Measurements from ENCODE around the gene ATP8A2. TPM values are rescaled to one million over a fixed set of nuclear protein-coding genes. Genes with fewer than 3 reads are reported as not detected.

Gene ATP8A2
- total RNA-seq, 4 donors from 2014 or later, result 0.13 to 0.24 (median 0.20) TPM

DNA sequence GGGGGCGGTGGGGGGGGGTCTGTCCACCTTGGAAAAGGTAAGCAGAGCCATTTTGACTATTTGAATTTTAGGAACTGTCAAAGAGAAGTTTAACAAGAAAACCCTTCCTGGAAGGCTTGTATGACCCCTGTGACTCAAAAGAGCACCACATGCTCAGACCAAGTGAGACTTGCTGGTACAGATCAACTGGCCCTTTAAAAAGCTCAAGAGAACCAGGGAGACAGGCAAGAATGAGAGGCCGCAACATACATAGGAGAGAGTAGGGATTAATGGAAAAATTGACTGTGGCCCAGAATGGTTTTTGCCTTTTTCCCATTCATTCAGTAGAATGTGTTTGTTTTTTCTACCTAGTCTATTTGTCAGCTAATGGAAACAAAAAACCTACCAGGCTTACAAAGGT lies 26.2 kb upstream of the ATP8A2 start:
- no peak for TF ChIP-seq POLR2A (IDR thresholded peaks at IDR 0.05)
- no peak for TF ChIP-seq POLR2AphosphoS5 (IDR thresholded peaks at IDR 0.05)
- TF ChIP-seq, protein P1, sequence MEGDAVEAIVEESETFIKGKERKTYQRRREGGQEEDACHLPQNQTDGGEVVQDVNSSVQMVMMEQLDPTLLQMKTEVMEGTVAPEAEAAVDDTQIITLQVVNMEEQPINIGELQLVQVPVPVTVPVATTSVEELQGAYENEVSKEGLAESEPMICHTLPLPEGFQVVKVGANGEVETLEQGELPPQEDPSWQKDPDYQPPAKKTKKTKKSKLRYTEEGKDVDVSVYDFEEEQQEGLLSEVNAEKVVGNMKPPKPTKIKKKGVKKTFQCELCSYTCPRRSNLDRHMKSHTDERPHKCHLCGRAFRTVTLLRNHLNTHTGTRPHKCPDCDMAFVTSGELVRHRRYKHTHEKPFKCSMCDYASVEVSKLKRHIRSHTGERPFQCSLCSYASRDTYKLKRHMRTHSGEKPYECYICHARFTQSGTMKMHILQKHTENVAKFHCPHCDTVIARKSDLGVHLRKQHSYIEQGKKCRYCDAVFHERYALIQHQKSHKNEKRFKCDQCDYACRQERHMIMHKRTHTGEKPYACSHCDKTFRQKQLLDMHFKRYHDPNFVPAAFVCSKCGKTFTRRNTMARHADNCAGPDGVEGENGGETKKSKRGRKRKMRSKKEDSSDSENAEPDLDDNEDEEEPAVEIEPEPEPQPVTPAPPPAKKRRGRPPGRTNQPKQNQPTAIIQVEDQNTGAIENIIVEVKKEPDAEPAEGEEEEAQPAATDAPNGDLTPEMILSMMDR (IDR thresholded peaks at IDR 0.05), result no peak
- TF ChIP-seq EP300 (IDR thresholded peaks at IDR 0.05), result no peak
- no peaks in the 10 kb centered on the region for H3K27me3 ChIP-seq
- H3K4me1 ChIP-seq, result no peaks in the 10 kb centered on the region
- H3K27ac ChIP-seq, result no peak overlapping the region
- WGBS, result 90% methylated on average over 2 of the region's 2 CpGs
- no peak overlapping the region for H3K4me3 ChIP-seq
- no peaks in the 10 kb centered on the region for H3K9me3 ChIP-seq
- DNase-seq (ENCODE audit: low spot score in 2 of 2), result no peak
- H3K36me3 ChIP-seq, result peaks cover 4% of the 10 kb centered on the region

DNA sequence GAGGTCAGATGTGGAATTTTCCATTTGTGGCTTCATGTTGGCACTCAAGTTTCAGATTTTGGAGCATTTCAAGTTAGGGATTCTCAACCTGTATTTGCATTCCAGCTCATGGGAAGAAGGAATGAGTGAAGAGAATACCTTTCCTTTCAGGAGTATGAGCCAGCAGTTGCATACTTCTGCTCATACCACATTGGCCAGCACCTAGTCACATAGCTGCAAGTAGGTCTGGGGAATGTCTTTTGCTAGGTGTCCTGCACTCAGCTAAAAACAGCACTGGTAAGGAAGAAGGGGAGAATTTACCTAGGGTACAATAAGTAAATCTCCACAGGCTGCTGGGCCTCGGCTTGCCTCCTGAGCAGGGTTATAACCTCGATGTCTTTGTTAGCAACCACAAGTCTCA lies 24.6 kb upstream of the ATP8A2 start:
- Histone ChIP-seq H3K9me3 (no peaks in the 10 kb centered on the region), H3K27me3 (no peaks in the 10 kb centered on the region), H3K4me1 (no peaks in the 10 kb centered on the region), H3K36me3 (no peaks in the 10 kb centered on the region), H3K4me3 (no peak overlapping the region), H3K27ac (no peak overlapping the region)
- no peak for TF ChIP-seq EP300 (IDR thresholded peaks at IDR 0.05)
- TF ChIP-seq POLR2AphosphoS5 (IDR thresholded peaks at IDR 0.05), result no peak
- TF ChIP-seq, protein P1 (IDR thresholded peaks at IDR 0.05), result no peak
- no peak for TF ChIP-seq POLR2A (IDR thresholded peaks at IDR 0.05)
- DNase-seq (ENCODE audit: low spot score in 2 of 2), result no peak
- 75% methylated on average over 2 of the region's 2 CpGs for whole genome bisulfite sequencing

DNA sequence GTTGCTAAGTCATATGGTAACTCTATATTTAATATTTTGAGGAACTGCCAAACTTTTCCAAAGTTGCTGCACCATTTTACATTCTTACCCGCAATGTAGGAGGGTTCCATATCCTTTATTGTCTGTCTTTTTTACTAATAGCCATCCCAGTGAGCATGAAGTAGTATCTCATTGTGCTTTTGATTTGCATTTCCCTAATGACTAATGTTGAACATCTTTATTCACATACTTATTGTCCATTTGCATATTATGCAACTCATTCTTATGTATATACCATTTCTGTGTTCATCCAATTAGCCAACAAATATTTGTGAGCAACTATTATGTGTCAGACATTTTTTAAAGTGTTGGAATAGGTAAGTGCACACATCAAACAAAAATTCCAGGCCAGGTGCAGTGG lies 20.4 kb upstream of the ATP8A2 start:
- DNase-seq (ENCODE audit: low spot score in 2 of 2), result no peak
- 93% methylated on average over 1 of the region's 1 CpG for WGBS
- Histone ChIP-seq H3K27ac (no peak overlapping the region), H3K27me3 (peaks cover 9% of the 10 kb centered on the region), H3K9me3 (no peaks in the 10 kb centered on the region), H3K4me1 (no peaks in the 10 kb centered on the region), H3K4me3 (no peak overlapping the region), H3K36me3 (no peaks in the 10 kb centered on the region)
- TF ChIP-seq, protein P1 (IDR thresholded peaks at IDR 0.05), result no peak
- TF ChIP-seq POLR2A (IDR thresholded peaks at IDR 0.05) (no peak), POLR2AphosphoS5 (IDR thresholded peaks at IDR 0.05) (no peak), EP300 (IDR thresholded peaks at IDR 0.05) (no peak)

DNA sequence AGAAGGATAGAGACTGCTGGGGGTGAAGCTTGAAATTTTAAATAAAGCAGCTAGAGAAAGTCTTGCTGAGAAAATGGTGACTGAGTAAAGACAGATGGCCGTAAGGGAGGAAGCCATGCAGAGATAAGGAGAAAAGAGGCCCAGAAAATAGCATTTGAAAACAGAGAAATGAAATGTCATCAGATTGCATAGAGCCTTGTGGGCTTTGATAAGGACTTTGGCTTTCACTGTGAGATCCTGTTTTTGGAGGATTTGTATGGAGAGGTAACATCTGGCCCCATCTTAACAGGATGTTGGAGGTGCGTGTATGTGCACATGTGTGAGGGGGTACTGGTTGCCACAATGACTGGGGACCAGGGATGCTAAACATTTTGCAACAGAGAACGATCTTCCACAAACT lies 19.5 kb upstream of the ATP8A2 start:
- TF ChIP-seq POLR2AphosphoS5 (IDR thresholded peaks at IDR 0.05), result no peak
- TF ChIP-seq, protein P1 (IDR thresholded peaks at IDR 0.05), result no peak
- no peak for TF ChIP-seq EP300 (IDR thresholded peaks at IDR 0.05)
- no peak for TF ChIP-seq POLR2A (IDR thresholded peaks at IDR 0.05)
- Histone ChIP-seq H3K4me3 (no peak overlapping the region), H3K27me3 (peaks cover 9% of the 10 kb centered on the region), H3K4me1 (no peaks in the 10 kb centered on the region), H3K27ac (no peak overlapping the region), H3K36me3 (no peaks in the 10 kb centered on the region), H3K9me3 (no peaks in the 10 kb centered on the region)
- WGBS, result 53% methylated on average over 3 of the region's 3 CpGs
- no peak for DNase-seq (ENCODE audit: low spot score in 2 of 2)

DNA sequence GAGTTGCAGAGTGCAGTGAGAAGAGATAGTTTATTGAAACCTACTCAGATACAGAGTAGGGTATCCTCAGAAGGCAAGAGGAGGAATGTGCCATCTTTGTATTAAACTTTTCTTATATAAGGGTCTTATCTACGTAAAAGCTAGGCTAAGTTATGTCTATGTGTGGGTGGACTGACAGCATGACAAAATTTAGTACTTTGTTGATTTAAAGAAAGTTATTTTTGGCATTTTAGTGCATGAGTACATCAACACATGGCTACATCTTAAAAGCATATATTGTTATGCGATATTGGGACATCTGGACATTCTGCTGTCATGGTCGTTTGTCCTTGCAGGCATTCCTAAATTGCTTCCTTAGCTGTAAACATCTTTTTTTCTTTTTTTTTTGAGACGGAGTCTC lies 19.0 kb upstream of the ATP8A2 start:
- Histone ChIP-seq H3K4me1 (no peaks in the 10 kb centered on the region), H3K4me3 (no peak overlapping the region), H3K9me3 (no peaks in the 10 kb centered on the region), H3K36me3 (no peaks in the 10 kb centered on the region), H3K27me3 (peaks cover 9% of the 10 kb centered on the region), H3K27ac (no peak overlapping the region)
- no peak for DNase-seq (ENCODE audit: low spot score in 2 of 2)
- TF ChIP-seq POLR2AphosphoS5 (IDR thresholded peaks at IDR 0.05) (no peak), POLR2A (IDR thresholded peaks at IDR 0.05) (no peak), EP300 (IDR thresholded peaks at IDR 0.05) (no peak)
- TF ChIP-seq, protein P1 (IDR thresholded peaks at IDR 0.05), result no peak
- WGBS, result 56% methylated on average over 4 of the region's 4 CpGs
